B cell (primary cell): Measurements from ENCODE around the gene CNOT1. TPM values are rescaled to one million over a fixed set of nuclear protein-coding genes. Genes with fewer than 3 reads are reported as not detected.

Experiments used
- ATAC-seq: fragments of 200-7000 bp; cut with Tn5 transposase; one replicate; pipeline ENCODE4 v1.10.0; 2021; ENCODE audit warnings: low read depth, mild to moderate bottlenecking, moderate number of reproducible peaks, moderate library complexity
- CTCF ChIA-PET: fragments of 350-600 bp; sonication (Branson Sonifier 250); formaldehyde crosslinking; loops from one replicate; lab custom pipeline; 2021; ENCODE audit warnings: antibody characterized with exemption, inconsistent platforms; lab: Charles Lee
- POLR2A ChIA-PET: fragments of 350-600 bp; sonication (Branson Sonifier 250); formaldehyde crosslinking; loops from one replicate; lab custom pipeline; 2021; ENCODE audit warnings: antibody characterized with exemption; lab: Charles Lee
- DNase-seq: peaks from one replicate; pipeline ENCODE4 v3.0.0; 2013
- H2AFZ ChIP-seq: 2 replicates; pipeline ENCODE4 v1.6.1; 2012; ENCODE audit warnings: mild to moderate bottlenecking, low read depth, low read length; ENCODE audit not compliant: insufficient read depth, poor library complexity, severe bottlenecking
- H3K27ac ChIP-seq, 2 donors: 1 replicate in 1 of 2; 2 replicates in 1 of 2; pipeline ENCODE4 v1.5.1; 2012 to 2013; ENCODE audit warnings: low read length in 2 of 2, mild to moderate bottlenecking in 2 of 2, moderate library complexity in 1 of 2
- H3K27me3 ChIP-seq, 4 experiments: fragments of 200-600 bp in 1 of 4; sonication (generic) in 1 of 4; replicated peaks in 1 of 4; 1 replicate in 2 of 4; 2 replicates in 2 of 4; pipeline versions ENCODE4 v1.6.1 to v1.7.0; 2013 to 2016; ENCODE audit warnings: low read length in 3 of 4, mild to moderate bottlenecking in 2 of 4, mixed read lengths in 1 of 4, moderate library complexity in 1 of 4; ENCODE audit not compliant: insufficient read depth in 4 of 4, control insufficient read depth in 3 of 4; ENCODE audit errors: control extremely low read depth in 1 of 4
- H3K36me3 ChIP-seq, 2 experiments: replicated peaks in 1 of 2; 1 replicate in 1 of 2; 2 replicates in 1 of 2; pipeline versions ENCODE4 v1.6.1 to v1.7.1; 2013; ENCODE audit warnings: low read length in 1 of 2; ENCODE audit not compliant: insufficient read depth in 2 of 2, control insufficient read depth in 1 of 2; ENCODE audit errors: control extremely low read depth in 1 of 2, extremely low read depth in 1 of 2
- H3K4me1 ChIP-seq, 2 donors: fragments of 200-600 bp in 1 of 2; sonication (generic) in 1 of 2; 1 replicate in 1 of 2; 2 replicates in 1 of 2; pipeline versions ENCODE4 v1.5.1 to v1.6.1; 2013 to 2017; ENCODE audit warnings: low read length in 2 of 2; ENCODE audit not compliant: control insufficient read depth in 2 of 2, insufficient read depth in 2 of 2
- H3K4me2 ChIP-seq: replicated peaks from 2 replicates; pipeline ENCODE3; 2012; ENCODE audit warnings: mild to moderate bottlenecking, low read depth, low read length; ENCODE audit not compliant: poor library complexity, severe bottlenecking
- H3K4me3 ChIP-seq, 5 experiments: fragments of 200-600 bp in 1 of 5; sonication (generic) in 1 of 5; 1 replicate in 3 of 5; 2 replicates in 2 of 5; pipeline versions ENCODE4 v1.5.1 to v1.7.0; 2011 to 2016; ENCODE audit warnings: low read length in 4 of 5, mild to moderate bottlenecking in 4 of 5, low read depth in 2 of 5, control low read depth in 1 of 5, moderate library complexity in 1 of 5; ENCODE audit not compliant: insufficient read depth in 1 of 5; ENCODE audit errors: control extremely low read depth in 1 of 5, extremely low read depth in 1 of 5
- H3K79me2 ChIP-seq: fragments of 200-600 bp; sonication (generic); one replicate; pipeline ENCODE4 v1.6.0; 2016; ENCODE audit warnings: low read length; ENCODE audit not compliant: control insufficient read depth, insufficient read depth
- H3K9ac ChIP-seq: fragments of 200-600 bp; sonication (generic); 2 replicates; pipeline ENCODE4 v1.6.1; 2017; ENCODE audit warnings: mild to moderate bottlenecking, low read length, moderate library complexity
- H3K9me3 ChIP-seq, 3 donors: one replicate each; pipeline versions ENCODE4 v1.6.1 to v1.7.1; 2013; ENCODE audit warnings: low read length in 2 of 3; ENCODE audit not compliant: control insufficient read depth in 2 of 3, insufficient read depth in 1 of 3; ENCODE audit errors: control extremely low read depth in 1 of 3
- H4K20me1 ChIP-seq: 2 replicates; pipeline ENCODE4 v1.6.0; 2012; ENCODE audit warnings: mild to moderate bottlenecking, low read length; ENCODE audit not compliant: insufficient read depth, control insufficient read depth, poor library complexity, severe bottlenecking
- H3K27ac Mint-ChIP-seq: one replicate; pipeline ENCODE4 v1.8.0; 2021; ENCODE audit warnings: mixed read lengths
- H3K27me3 Mint-ChIP-seq: one replicate; pipeline ENCODE4 v1.8.0; 2021; ENCODE audit warnings: mixed read lengths
- H3K4me1 Mint-ChIP-seq: one replicate; pipeline ENCODE4 v1.8.0; 2021; ENCODE audit warnings: mixed read lengths
- H3K4me3 Mint-ChIP-seq: one replicate; pipeline ENCODE4 v1.8.0; 2021; ENCODE audit warnings: mixed read lengths
- H3K9me3 Mint-ChIP-seq: one replicate; pipeline ENCODE4 v1.8.0; 2022; ENCODE audit warnings: mixed read lengths; ENCODE audit not compliant: insufficient read depth
- EZH2 ChIP-seq: IDR thresholded peaks from 2 replicates; pipeline ENCODE4 v1.6.1; 2012; ENCODE audit warnings: borderline replicate concordance, low read depth, mild to moderate bottlenecking, moderate library complexity, low read length; ENCODE audit not compliant: insufficient read depth, poor library complexity, severe bottlenecking
- WGBS: methylation state at CpG from one replicate; pipeline ENCODE4 v1.1.5; 2013; ENCODE audit warnings: missing lambda C conversion rate; ENCODE audit not compliant: insufficient coverage; 5-methylcytosine and 5-hydroxymethylcytosine counted together
- intact Hi-C: fragments of 100-400 bp; cut with micrococcal nuclease; formaldehyde crosslinking; loops from one replicate; pipeline ENCODE4 v1.10.0; 2022
- polyA plus RNA-seq: library from polyadenylated mRNA; depleted of rRNA; stranded (reverse); fragments of >200 nt; gene quantifications from 2 replicates; pipeline ENCODE4 v1.2.3, GENCODE V29; 2012
- total RNA-seq, 2 donors: library from RNA; stranded (reverse); fragments of 120-200 nt in 1 of 2; gene quantifications; 1 replicate in 1 of 2; 2 replicates in 1 of 2; pipeline versions ENCODE4 v1.2.3 to v1.2.4, GENCODE V29; 2013 to 2022
- TF ChIP-seq, protein P1 (sequence below): fragments of 200-600 bp; IDR thresholded peaks from one replicate; pipeline ENCODE4 v1.8.0; 2022; ENCODE audit warnings: antibody characterized with exemption, mild to moderate bottlenecking

CNOT1 gene
- total and polyA plus RNA-seq, 2 donors (not counting 1 experiment from before 2014, with no cell fraction given), result 211 to 268 TPM

DNA sequence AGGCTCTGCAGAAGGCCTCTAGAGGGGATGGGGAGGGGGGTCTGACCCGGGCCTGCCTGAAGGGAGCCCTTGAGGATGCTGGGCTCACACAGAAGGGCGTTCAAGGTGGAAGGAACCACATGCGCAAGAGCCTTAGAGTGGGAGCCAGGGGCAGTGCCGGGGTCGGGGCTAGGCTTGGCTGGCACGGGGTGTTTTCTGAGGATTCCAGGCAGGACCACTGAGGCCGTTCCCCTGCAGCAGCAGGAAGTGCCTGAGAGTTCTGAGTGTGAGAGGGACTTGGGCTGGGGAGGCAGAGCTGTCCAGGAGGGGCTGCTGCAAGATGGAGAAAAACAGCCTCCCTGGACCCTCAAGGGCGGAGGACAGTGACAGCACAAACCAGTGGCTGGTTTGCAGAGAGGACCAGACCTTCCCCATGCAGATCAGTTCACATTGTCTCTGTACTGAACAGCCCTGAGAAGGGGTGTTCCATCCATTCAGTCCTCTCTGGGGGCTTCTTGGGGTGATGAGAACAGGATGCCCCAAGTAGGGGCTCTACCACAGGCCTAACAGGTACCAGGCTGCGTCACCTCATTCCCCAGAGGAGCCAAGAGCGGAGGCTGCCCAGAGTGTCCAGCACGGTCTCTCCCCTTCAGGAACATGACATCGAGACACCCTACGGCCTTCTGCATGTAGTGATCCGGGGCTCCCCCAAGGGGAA is 126.3 kb downstream of the CNOT1 start:
- H3K9me3 ChIP-seq, result peaks cover 0 to 12% (median 0%) of the 10 kb centered on the region in 3 donors
- no peaks in the 10 kb centered on the region for H3K79me2 ChIP-seq
- Mint-ChIP-seq H3K27ac (no peak overlapping the region), H3K9me3 (no peaks in the 10 kb centered on the region), H3K4me1 (peaks cover 22% of the 10 kb centered on the region), H3K4me3 (no peak overlapping the region), H3K27me3 (peaks cover 18% of the 10 kb centered on the region)
- H3K9ac ChIP-seq, result no peak overlapping the region
- H3K36me3 ChIP-seq, result no peaks in the 10 kb centered on the region
- ChIA-PET POLR2A (no interaction called here), CTCF (no interaction called here)
- peaks cover 0 to 47% (median 17%) of the 10 kb centered on the region in 4 experiments for H3K27me3 ChIP-seq
- WGBS, result 91% methylated on average over 13 of the region's 14 CpGs
- no peak overlapping the region for H3K4me3 ChIP-seq
- H3K27ac ChIP-seq, result no peak overlapping the region
- H3K4me1 ChIP-seq, result peaks cover 23 to 25% of the 10 kb centered on the region in 2 donors
- ATAC-seq (no peak), DNase-seq (no peak)
- no peak overlapping the region for H2AFZ ChIP-seq
- intact Hi-C loops, result no loop called here
- no peak for TF ChIP-seq EZH2
- TF ChIP-seq, protein P1, sequence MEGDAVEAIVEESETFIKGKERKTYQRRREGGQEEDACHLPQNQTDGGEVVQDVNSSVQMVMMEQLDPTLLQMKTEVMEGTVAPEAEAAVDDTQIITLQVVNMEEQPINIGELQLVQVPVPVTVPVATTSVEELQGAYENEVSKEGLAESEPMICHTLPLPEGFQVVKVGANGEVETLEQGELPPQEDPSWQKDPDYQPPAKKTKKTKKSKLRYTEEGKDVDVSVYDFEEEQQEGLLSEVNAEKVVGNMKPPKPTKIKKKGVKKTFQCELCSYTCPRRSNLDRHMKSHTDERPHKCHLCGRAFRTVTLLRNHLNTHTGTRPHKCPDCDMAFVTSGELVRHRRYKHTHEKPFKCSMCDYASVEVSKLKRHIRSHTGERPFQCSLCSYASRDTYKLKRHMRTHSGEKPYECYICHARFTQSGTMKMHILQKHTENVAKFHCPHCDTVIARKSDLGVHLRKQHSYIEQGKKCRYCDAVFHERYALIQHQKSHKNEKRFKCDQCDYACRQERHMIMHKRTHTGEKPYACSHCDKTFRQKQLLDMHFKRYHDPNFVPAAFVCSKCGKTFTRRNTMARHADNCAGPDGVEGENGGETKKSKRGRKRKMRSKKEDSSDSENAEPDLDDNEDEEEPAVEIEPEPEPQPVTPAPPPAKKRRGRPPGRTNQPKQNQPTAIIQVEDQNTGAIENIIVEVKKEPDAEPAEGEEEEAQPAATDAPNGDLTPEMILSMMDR, result no peak
- no peak overlapping the region for H3K4me2 ChIP-seq
- H4K20me1 ChIP-seq, result no peaks in the 10 kb centered on the region

DNA sequence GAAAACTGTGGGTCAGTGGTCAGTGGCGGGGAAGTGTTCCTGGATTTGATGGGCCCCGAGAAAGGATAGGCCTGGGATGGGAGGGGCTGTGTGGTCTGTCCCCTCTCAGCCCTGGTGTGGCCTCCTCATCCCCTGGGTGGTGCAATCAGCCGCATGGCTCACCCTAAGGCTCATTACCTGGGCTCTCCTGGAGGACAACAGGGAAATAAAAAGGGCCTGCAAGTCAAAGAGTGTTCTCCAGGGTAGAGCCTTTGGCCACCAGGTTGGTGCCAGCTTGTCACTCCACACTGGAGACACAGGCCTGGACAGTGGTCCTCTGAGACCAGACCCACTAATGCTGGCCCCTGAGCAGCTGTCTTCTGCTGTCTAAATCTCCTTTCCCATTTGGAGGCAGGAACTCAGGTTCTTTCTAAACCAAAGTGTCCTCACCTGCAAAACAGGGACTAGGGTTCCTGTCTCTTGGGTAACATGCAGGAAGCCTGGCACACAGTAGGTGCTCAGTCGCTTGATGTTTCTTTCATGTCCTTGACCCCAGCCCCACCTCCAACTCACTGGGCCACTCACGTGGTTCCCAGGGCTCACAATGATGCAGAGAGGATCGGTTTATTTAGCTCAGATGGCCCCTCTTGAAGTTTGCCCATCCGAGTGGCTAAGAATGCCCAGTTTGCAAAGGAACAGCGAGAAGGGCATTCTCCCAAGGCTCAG is 127.3 kb downstream of the CNOT1 start:
- Histone ChIP-seq H3K27ac (no peak overlapping the region), H3K9ac (no peak overlapping the region), H4K20me1 (no peaks in the 10 kb centered on the region), H3K27me3 (peaks cover 0 to 47% (median 17%) of the 10 kb centered on the region in 4 experiments), H3K9me3 (peaks cover 0 to 12% (median 0%) of the 10 kb centered on the region in 3 donors), H3K36me3 (no peaks in the 10 kb centered on the region), H3K4me1 (peaks cover 23 to 25% of the 10 kb centered on the region in 2 donors), H2AFZ (no peak overlapping the region), H3K4me2 (peak overlapping the region; percentile 98), H3K79me2 (no peaks in the 10 kb centered on the region), H3K4me3 (no peak overlapping the region)
- Mint-ChIP-seq H3K27ac (no peak overlapping the region), H3K4me1 (peaks cover 22% of the 10 kb centered on the region), H3K9me3 (no peaks in the 10 kb centered on the region), H3K27me3 (peaks cover 23% of the 10 kb centered on the region), H3K4me3 (peak overlapping the region; percentile 89)
- 79% methylated on average over 8 of the region's 8 CpGs for WGBS
- no peak for TF ChIP-seq EZH2
- TF ChIP-seq, protein P1, result no peak
- ChIA-PET CTCF (interaction anchor here (1.4 to 1.9 kb wide), 2 partner anchors 11 to 15 kb away, joined by 3 to 4 read pairs; no protein-coding TSS in a partner anchor), POLR2A (no interaction called here)
- intact Hi-C loops, result no loop called here
- ATAC-seq, result no peak
- DNase-seq, result no peak
